Measurements from ENCODE around the gene ELAVL4.

Gene ELAVL4

GRCh38 chr1:50148142-50148923 lies 39.6 kb downstream of the ELAVL4 start:
- CTCF ChIA-PET, result no interaction called here
- no peak for DNase-seq (ENCODE audit: extremely low spot score)
- no peak for TF ChIP-seq CTCF (IDR thresholded peaks at IDR 0.05; ENCODE audit: control extremely low read depth, extremely low read depth, low read depth, missing control alignments)

GRCh38 chr1:50152236-50152635 lies 43.5 kb downstream of the ELAVL4 start:
- DNase-seq (ENCODE audit: extremely low spot score), result no peak
- TF ChIP-seq CTCF (IDR thresholded peaks at IDR 0.05; ENCODE audit: control extremely low read depth, extremely low read depth, low read depth, missing control alignments), result no peak
- ChIA-PET CTCF (no interaction called here), POLR2A (no interaction called here)

More at GRCh38 chr1:50148142-50148923, 39.6 kb downstream of the ELAVL4 start:
- POLR2A ChIA-PET, result no interaction called here

- DNase-seq (ENCODE audit: extremely low spot score), result no peak
- ChIA-PET CTCF (no interaction called here), POLR2A (no interaction called here)
Measured at GRCh38 chr1:50155541-50155940, 46.8 kb downstream of the ELAVL4 start.

GRCh38 chr1:50156241-50157010 lies 47.7 kb downstream of the ELAVL4 start:
- ChIA-PET POLR2A (no interaction called here), CTCF (interaction anchor here (0.9 kb wide), 1 partner anchor 12 kb away, joined by 3 read pairs; no protein-coding TSS in a partner anchor)
- DNase-seq (ENCODE audit: extremely low spot score), result no peak
- no peak for TF ChIP-seq CTCF (IDR thresholded peaks at IDR 0.05; ENCODE audit: control extremely low read depth, extremely low read depth, low read depth, missing control alignments)

More at GRCh38 chr1:50155541-50155940, 46.8 kb downstream of the ELAVL4 start:
- no peak for TF ChIP-seq CTCF (IDR thresholded peaks at IDR 0.05; ENCODE audit: control extremely low read depth, extremely low read depth, low read depth, missing control alignments)

- CTCF ChIA-PET, result interaction anchor here (0.9 to 1.3 kb wide), 3 partner anchors 11 to 16 kb away, joined by 3 to 5 read pairs (median 3); no protein-coding TSS in a partner anchor
- DNase-seq (ENCODE audit: extremely low spot score), result no peak
- POLR2A ChIA-PET, result no interaction called here
- TF ChIP-seq CTCF (IDR thresholded peaks at IDR 0.05; ENCODE audit: control extremely low read depth, extremely low read depth, low read depth, missing control alignments), result no peak
Measured at GRCh38 chr1:50157306-50157941, 48.7 kb downstream of the ELAVL4 start.

GRCh38 chr1:50158421-50158820 lies 49.7 kb downstream of the ELAVL4 start:
- ChIA-PET CTCF (interaction anchor here (0.9 to 1.3 kb wide), 2 partner anchors 10 to 17 kb away, joined by 3 to 5 read pairs; no protein-coding TSS in a partner anchor), POLR2A (no interaction called here)
- no peak for TF ChIP-seq CTCF (IDR thresholded peaks at IDR 0.05; ENCODE audit: control extremely low read depth, extremely low read depth, low read depth, missing control alignments)
- no peak for DNase-seq (ENCODE audit: extremely low spot score)

All from GM10248 (cell line).